Measurements from ENCODE around the gene PABPC1L.
A peak's percentile ranks its signal among the peaks of the same experiment; 100 is the strongest.

PABPC1L gene

DNA sequence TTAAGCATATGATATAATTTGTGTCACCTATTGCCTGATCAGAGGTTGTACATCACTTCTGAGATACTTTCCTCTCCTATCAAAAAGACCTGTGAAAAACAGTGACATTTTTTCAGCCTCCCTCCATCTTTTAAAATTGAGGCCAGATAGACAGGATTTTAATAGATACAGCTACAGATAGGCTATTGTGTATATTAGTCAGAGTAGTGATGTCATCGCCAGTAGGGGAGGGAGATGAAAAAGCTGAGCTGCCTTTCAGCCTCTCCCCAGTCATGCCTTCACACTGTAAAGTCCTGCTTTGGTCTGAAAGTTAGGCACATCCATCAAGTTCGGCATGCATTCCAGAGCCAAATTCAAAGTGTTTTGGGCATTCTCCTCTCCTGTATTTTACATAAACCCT is 7.9 kb upstream of the PABPC1L start:
- DNase-seq = no peak

DNA sequence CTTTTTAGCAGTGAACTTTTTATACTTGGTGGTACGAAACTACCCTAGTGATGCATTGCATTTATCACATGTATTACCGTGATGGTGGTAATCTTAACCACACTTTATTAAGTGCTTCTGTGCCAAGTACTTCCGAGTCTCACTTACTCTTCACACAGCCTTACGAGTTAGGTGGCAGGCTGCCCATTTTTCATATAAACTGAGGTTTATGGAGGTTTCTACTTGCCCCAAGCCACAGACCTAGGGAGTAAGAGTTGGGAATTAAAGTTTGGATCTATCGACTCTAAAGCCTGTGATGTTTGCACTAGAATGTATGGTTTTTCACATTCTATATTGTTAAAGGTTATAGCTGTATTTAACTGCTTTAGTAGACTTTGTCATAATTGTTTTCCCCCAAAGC is 5.5 kb upstream of the PABPC1L start:
- no peak for DNase-seq

DNA sequence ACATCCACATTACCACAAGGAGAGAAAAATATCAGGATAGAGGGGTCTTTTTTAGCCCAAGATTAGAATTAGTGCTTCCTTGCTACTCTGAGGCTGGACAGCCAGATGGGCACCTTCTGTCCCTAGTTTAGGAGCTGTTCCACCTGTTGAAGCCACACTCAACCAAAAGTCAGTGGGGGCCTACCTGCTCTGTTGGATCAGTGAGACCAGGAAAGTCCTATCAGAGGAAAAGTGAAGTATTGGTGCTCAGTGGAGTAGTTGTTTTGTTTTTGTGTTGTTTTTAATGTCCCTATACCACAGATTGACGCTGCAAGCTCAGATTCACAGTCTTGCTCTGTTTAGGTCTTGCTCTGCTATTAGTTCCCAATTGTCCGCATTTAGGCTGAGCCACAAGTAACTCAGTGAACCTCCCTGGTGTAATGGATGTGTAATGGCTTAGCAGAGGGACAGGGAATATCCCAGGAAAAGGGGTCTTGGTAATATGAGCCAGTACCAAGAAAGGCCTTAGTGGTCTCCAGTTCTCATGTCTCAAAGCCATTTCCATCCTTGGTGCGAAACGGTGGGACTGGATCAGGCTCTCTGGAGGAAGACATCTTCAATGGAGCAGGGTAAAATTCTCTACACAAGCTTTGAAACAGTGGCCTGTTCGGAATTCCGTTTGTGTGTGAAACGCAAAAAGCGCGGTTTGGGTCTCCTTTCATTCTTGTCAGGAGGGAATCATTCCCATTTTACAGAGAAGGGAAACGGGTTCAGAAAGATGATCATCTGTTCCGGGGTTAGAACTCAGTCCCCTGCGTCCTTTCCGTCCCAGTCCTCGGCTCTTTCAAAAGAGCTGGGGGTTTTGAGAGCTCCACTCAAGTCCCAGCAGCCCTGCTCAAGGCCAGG is 631 bp upstream of the PABPC1L start:
- no peak for DNase-seq

GRCh38 chr20:44910690-44911262 is 916 bp downstream of the PABPC1L start:
- DNase-seq = peak; percentile 11

DNA sequence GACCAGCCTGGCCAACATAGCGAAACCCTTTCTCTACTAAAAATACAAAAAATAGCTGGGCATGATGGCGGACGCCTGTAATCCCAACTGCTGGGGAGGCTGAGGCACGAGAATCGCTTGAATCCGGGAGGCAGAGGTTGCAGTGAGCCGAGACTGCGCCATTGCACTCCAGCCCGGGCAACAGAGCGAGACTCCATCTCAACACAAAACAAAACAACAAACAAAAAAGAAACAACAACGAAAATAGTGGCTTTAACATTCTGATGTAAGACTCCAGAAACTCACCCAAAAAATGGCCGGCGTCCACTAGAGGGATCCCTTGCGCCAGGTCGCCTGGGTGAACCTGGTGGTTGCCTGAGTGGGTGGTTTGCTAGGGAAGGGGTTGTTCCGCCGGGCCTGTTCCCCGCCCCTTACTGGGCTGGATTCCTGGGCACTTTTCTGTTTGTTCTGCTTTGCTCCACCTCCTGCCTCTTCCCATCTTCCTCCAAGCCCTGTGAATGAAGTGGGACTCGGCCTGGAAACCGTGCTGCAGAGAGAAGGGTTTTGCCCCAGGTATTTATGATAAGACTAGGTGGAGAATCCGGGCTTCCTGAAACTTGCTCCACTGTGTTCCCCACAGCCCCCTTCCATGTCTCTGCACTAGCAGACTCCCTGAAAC is 1.5 kb downstream of the PABPC1L start:
- DNase-seq = peak; percentile 12

DNA sequence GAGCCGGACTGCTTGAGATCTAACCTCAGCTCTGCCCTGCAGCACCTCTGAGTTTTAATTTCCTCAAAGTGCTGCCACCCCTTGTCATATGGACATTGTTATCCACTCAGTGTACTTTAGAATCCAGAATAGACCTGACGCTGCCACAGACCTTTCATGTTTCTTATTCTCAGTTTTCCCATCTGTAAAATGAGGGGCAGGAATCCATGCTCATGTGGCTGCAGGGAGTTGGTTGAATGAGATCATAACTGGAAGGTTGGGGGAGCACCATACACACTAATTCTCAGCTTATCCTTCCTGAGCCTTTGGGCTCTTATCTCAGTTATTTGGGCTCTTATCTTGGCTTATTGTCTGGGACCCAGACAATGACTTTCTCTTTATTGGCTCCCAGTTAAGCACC is 2.3 kb downstream of the PABPC1L start:
- DNase-seq = no peak

DNA sequence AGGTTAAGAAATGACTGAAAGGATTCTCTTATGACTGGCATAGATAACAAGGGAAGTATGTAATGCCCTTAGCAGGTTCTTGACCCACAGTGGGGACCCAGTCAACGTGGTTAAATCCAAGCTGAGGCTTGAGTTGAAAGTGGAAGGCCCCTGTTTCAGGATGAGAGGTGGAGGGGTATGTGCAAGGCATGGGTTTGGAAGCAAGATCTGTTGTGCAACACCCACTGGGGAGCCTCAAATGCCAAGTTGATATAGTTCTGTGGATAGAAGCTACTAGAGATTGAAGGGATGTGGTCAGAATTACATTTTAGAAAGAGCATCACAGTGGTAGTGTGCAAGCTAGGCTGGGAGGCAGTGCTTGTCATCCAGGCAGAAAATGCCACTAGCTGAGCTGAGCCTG is 5.1 kb downstream of the PABPC1L start:
- DNase-seq = no peak

DNA sequence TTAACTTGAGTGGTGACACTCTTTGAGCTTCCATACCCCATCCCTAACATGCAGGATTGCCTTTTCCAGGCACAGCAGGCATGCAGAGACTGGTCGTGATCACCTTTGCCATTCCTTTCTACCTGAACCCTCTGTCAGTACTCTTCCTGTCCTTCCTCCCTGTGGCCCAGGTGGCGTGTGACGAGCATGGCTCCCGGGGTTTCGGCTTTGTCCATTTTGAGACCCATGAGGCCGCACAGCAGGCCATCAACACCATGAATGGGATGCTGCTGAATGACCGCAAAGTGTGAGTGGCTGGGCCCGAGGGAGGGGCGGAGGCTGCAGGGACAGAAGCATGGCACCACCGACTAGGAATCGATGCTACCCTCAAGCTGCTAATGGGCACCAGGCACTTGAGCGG is 6.7 kb downstream of the PABPC1L start:
- no peak for DNase-seq

DNA sequence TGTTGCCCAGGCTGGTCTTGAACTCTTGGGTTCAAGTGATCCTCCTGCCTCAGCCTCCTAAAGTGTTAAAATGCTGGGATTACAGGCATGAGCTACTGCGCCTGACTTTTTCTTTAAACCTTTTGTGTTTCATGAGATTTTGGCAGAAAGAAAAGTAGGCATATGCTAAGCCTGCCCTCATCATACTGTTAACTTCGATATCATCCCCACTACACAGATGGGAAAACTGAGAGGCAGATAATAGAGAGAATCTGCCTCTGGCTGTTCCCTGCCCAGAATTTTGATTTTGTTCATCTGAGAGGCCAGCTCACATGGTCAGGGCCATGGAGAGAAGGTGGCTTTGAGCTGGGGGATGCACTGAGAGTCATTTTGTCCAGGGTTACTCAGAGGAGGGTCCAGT is 7.5 kb downstream of the PABPC1L start:
- DNase-seq = no peak

DNA sequence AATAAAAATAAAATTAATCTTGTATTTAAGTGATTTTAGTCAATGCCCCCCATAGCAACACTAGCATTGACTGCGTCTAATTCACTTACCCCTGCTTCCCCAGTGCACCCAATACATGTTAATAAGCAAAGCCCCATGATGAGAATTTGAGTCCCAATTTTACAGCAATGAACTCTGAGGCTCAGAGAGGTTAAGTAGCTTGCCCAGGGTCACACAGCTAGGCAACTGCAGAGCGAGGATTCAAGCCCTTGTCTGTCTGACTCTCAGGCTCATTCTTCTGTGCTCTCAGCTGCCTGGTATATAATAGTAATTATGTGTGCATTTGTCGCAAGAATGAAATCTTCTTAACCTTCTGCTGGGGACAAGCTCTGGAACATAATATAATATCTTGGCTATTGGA is 8.5 kb downstream of the PABPC1L start:
- DNase-seq = no peak

DNA sequence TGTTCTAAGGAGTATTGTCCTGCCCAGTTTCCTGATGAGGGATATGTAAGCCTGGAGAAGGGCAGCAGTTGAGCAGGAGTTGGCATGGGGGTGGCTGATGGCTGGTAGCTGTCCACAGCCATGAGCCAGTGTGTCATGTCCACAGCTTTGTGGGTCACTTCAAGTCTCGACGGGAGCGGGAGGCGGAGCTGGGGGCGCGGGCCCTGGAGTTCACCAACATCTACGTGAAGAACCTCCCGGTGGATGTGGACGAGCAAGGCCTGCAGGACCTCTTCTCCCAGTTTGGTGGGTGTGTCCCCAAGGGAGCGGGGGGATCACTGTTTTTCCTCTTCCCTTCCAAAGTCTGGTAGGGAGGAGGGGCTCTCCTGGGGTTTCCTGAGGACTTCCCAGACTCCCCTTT is 8.9 kb downstream of the PABPC1L start:
- DNase-seq = no peak

- no peak for DNase-seq
Measured at GRCh38 chr20:44921447-44921846, 11.6 kb downstream of the PABPC1L start.

- DNase-seq = no peak
Measured at GRCh38 chr20:44924541-44924940, 14.7 kb downstream of the PABPC1L start.

DNA sequence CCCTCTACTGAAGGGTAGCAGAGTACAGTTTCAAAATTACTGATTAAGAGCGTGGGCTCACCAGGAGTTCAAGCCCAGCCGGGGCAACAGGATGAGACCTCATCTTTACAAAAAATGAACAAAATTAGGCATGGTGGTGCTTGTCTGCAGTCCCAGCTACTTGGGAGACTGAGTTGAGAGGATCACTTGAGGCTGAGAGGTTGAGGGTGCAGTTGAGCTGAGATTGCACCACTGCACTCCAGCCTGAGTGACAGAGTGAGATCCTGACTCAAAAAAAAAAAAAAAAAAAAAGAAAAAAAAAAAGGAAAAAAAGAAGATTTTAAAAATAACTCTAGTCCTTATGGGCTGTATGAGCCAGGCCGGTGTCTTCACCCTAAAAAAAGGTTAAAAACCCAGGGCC is 18.7 kb downstream of the PABPC1L start:
- no peak for DNase-seq

GRCh38 chr20:44930517-44931168 is 20.8 kb downstream of the PABPC1L start:
- DNase-seq = no peak

- DNase-seq = no peak
Measured at GRCh38 chr20:44931911-44932310, 22.1 kb downstream of the PABPC1L start.

- no peak for DNase-seq
Measured at GRCh38 chr20:44932916-44933315, 23.1 kb downstream of the PABPC1L start.

- DNase-seq = no peak
Measured at GRCh38 chr20:44936510-44936909, 26.6 kb downstream of the PABPC1L start.

- no peak for DNase-seq
Measured at GRCh38 chr20:44938637-44939036, 28.8 kb downstream of the PABPC1L start.

DNA sequence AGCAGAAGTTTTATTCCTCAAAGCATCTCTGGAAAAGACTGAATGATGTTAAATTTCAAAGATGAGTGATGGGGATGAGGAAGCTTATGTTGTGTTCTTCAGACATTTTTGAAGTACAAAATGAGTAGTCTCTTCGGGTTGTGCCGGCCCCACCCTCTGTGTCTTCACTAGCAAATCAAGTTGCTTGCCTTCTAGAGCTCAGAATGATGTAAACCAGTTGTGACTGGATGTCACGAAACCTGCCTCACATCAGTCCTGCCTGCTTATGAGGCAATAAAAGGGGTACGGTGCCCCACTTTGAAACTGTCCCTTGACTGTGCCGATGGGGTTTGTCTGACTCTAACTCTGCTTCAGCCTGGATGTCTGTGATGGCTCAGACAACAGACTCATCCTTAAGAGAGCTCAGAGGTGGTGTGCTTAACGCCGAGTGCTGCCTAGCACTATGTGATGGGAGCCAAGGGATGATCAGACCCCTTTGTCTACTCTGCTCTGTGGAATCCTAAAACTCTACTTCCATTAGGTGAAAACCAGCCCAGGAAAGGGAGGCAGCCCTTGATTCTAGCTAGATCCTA is 31.3 kb downstream of the PABPC1L start:
- no peak for DNase-seq

DNA sequence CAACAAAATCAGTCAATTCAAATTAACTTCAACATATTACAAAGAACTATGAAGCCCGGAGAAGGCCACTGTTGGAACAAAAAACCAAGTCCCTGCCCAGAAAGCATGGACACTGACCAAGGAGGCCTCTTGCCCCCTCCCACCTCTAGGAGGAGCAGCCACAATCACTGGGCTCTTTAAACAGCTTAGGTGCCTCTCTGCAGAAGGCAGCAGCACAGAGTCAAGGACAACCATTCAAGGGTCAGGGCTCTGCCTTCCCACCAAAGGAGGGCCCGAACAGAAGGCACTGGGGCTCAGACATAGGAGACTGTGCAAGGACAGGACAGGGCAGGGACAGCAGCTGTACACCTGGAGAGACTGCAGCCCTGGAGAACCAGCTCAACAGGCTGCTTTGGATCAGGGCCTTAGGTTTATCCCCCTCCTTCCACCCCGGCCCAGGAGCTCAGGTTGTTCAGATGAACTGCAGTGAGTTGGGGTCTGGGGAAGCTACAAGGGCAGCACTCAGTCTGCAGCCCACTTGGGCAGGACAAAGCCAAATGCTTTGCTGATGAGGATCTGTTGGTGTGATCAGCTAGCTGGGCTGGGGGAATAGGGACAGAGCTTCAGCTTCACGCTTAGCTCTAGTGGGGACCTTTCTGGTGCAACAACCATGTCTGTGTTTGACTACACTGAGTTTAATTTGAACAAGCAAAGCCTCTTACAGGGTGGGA is 32.6 kb downstream of the PABPC1L start:
- no peak for DNase-seq

GRCh38 chr20:44943828-44944227 is 34.0 kb downstream of the PABPC1L start:
- no peak for DNase-seq

DNA sequence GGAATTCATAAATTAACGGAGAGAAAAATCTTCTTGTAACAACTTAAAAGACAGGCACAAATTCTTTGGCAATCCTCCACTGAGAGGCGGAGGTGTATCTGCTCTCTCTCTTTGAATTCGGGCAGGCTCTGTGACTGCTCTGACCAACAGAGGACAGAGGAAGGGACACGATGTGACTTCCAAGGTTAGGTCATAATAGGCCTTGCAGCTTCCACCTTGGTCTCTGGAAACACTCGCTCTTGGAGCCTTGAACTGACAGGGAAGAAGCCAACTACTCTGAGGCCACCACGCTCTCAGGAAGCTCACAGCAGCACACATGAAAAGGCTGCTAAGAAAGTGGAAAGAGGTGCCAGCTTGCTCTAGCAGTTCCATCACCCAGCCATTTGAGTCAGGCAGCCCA is 35.4 kb downstream of the PABPC1L start:
- DNase-seq = no peak

All from NCI-H69 (cell line).